Measurements from ENCODE around the gene KIAA0513. TPM values are rescaled to one million over a fixed set of nuclear protein-coding genes. Genes with fewer than 3 reads are reported as not detected.

The KIAA0513 gene
- total and polyA plus RNA-seq, 2 of the 13 experiments (the other 11 are each of a cell fraction or from before 2014, with no cell fraction given) = 1.8 TPM

DNA sequence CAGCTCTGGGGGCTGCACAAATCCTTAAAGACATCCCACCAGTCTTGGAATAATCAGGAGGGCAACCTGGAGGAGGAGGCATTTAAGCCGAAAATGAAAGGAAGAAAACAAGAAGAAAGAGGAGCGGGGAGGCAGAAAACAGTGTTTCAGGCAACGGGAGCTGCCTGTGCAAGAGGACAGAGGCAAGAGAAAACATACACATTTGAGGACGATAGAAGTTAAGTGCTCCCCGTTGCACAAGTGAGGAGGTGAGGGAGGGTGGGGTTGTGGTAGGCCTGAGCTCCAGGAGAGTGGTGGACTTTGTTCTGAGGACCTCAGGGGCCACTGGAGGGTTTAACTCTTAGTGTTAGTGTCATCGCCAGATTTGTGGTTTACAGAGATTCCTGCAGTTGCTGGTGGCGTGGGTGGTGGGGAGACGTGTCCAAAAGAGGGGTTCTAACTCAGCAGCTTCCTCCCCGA, 112.3 kb downstream of the KIAA0513 start (continued):
- TF ChIP-seq, protein P1, sequence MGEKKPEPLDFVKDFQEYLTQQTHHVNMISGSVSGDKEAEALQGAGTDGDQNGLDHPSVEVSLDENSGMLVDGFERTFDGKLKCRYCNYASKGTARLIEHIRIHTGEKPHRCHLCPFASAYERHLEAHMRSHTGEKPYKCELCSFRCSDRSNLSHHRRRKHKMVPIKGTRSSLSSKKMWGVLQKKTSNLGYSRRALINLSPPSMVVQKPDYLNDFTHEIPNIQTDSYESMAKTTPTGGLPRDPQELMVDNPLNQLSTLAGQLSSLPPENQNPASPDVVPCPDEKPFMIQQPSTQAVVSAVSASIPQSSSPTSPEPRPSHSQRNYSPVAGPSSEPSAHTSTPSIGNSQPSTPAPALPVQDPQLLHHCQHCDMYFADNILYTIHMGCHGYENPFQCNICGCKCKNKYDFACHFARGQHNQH (CRISPR knock-in tag; IDR thresholded peaks at IDR 0.05) = peak; percentile 70; the same call in 1 of the 2 replicates
- TF ChIP-seq ZNF264 (CRISPR knock-in tag; IDR thresholded peaks at IDR 0.05) (no peak; the same call in 1 of the 2 replicates), ZBTB7B (CRISPR knock-in tag; IDR thresholded peaks at IDR 0.05) (peak; percentile 71), SMC3 (IDR thresholded peaks at IDR 0.05; ENCODE audit: low read length) (0 out of 2 replicates have a peak, but pooled peaks have one; percentile 30), THYN1 (CRISPR knock-in tag; IDR thresholded peaks at IDR 0.05; ENCODE audit: borderline replicate concordance, low read depth) (no peak), SRSF9 (IDR thresholded peaks at IDR 0.05; ENCODE audit: borderline replicate concordance, insufficient read depth, low read depth, low read length, poor library complexity, severe bottlenecking) (no peak), GATAD2A (CRISPR knock-in tag; IDR thresholded peaks at IDR 0.05) (peak; percentile 97), NCOA2 (CRISPR knock-in tag; IDR thresholded peaks at IDR 0.05) (peak; percentile 69), ZKSCAN5 (CRISPR knock-in tag; IDR thresholded peaks at IDR 0.05) (peak; percentile 98), POLR2AphosphoS2 (IDR thresholded peaks at IDR 0.05; ENCODE audit: low read depth, low read length) (no peak), NR1H2 (CRISPR knock-in tag; IDR thresholded peaks at IDR 0.05; ENCODE audit: borderline replicate concordance, low read depth) (no peak), ATF7 (IDR thresholded peaks at IDR 0.05) (no peak), ATF7 (CRISPR knock-in tag; IDR thresholded peaks at IDR 0.05) (no peak)
- TF ChIP-seq, protein P2, sequence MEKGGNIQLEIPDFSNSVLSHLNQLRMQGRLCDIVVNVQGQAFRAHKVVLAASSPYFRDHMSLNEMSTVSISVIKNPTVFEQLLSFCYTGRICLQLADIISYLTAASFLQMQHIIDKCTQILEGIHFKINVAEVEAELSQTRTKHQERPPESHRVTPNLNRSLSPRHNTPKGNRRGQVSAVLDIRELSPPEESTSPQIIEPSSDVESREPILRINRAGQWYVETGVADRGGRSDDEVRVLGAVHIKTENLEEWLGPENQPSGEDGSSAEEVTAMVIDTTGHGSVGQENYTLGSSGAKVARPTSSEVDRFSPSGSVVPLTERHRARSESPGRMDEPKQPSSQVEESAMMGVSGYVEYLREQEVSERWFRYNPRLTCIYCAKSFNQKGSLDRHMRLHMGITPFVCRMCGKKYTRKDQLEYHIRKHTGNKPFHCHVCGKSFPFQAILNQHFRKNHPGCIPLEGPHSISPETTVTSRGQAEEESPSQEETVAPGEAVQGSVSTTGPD (CRISPR knock-in tag; IDR thresholded peaks at IDR 0.05) = no peak
- TF ChIP-seq, protein P3, sequence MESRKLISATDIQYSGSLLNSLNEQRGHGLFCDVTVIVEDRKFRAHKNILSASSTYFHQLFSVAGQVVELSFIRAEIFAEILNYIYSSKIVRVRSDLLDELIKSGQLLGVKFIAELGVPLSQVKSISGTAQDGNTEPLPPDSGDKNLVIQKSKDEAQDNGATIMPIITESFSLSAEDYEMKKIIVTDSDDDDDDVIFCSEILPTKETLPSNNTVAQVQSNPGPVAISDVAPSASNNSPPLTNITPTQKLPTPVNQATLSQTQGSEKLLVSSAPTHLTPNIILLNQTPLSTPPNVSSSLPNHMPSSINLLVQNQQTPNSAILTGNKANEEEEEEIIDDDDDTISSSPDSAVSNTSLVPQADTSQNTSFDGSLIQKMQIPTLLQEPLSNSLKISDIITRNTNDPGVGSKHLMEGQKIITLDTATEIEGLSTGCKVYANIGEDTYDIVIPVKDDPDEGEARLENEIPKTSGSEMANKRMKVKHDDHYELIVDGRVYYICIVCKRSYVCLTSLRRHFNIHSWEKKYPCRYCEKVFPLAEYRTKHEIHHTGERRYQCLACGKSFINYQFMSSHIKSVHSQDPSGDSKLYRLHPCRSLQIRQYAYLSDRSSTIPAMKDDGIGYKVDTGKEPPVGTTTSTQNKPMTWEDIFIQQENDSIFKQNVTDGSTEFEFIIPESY (CRISPR knock-in tag; IDR thresholded peaks at IDR 0.05) = 0 out of 2 replicates have a peak, but pooled peaks have one; percentile 27
- TF ChIP-seq, protein P4, sequence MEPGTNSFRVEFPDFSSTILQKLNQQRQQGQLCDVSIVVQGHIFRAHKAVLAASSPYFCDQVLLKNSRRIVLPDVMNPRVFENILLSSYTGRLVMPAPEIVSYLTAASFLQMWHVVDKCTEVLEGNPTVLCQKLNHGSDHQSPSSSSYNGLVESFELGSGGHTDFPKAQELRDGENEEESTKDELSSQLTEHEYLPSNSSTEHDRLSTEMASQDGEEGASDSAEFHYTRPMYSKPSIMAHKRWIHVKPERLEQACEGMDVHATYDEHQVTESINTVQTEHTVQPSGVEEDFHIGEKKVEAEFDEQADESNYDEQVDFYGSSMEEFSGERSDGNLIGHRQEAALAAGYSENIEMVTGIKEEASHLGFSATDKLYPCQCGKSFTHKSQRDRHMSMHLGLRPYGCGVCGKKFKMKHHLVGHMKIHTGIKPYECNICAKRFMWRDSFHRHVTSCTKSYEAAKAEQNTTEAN (CRISPR knock-in tag; conservative IDR thresholded peaks at IDR 0.05) = peak; percentile 77
- TF ChIP-seq, protein P5, sequence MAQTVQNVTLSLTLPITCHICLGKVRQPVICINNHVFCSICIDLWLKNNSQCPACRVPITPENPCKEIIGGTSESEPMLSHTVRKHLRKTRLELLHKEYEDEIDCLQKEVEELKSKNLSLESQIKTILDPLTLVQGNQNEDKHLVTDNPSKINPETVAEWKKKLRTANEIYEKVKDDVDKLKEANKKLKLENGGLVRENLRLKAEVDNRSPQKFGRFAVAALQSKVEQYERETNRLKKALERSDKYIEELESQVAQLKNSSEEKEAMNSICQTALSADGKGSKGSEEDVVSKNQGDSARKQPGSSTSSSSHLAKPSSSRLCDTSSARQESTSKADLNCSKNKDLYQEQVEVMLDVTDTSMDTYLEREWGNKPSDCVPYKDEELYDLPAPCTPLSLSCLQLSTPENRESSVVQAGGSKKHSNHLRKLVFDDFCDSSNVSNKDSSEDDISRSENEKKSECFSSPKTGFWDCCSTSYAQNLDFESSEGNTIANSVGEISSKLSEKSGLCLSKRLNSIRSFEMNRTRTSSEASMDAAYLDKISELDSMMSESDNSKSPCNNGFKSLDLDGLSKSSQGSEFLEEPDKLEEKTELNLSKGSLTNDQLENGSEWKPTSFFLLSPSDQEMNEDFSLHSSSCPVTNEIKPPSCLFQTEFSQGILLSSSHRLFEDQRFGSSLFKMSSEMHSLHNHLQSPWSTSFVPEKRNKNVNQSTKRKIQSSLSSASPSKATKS (CRISPR knock-in tag; IDR thresholded peaks at IDR 0.05) = no peak
- TF ChIP-seq, protein P6, sequence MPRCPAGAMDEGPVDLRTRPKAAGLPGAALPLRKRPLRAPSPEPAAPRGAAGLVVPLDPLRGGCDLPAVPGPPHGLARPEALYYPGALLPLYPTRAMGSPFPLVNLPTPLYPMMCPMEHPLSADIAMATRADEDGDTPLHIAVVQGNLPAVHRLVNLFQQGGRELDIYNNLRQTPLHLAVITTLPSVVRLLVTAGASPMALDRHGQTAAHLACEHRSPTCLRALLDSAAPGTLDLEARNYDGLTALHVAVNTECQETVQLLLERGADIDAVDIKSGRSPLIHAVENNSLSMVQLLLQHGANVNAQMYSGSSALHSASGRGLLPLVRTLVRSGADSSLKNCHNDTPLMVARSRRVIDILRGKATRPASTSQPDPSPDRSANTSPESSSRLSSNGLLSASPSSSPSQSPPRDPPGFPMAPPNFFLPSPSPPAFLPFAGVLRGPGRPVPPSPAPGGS (CRISPR knock-in tag; IDR thresholded peaks at IDR 0.05) = no peak
- TF ChIP-seq, protein P7, sequence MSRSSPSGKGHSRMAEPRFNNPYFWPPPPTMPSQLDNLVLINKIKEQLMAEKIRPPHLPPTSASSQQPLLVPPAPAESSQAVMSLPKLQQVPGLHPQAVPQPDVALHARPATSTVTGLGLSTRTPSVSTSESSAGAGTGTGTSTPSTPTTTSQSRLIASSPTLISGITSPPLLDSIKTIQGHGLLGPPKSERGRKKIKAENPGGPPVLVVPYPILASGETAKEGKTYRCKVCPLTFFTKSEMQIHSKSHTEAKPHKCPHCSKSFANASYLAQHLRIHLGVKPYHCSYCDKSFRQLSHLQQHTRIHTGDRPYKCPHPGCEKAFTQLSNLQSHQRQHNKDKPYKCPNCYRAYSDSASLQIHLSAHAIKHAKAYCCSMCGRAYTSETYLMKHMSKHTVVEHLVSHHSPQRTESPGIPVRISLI (CRISPR knock-in tag; IDR thresholded peaks at IDR 0.05; ENCODE audit: borderline replicate concordance) = no peak

All from HepG2 (cell line).